ENCODE measurements around the gene BUB1B.

Gene BUB1B

GRCh38 chr15:40248006-40248783, 87.3 kb downstream of the BUB1B start:
- Histone ChIP-seq H3K4me2 (no peak overlapping the region), H2AFZ (ENCODE audit: low read depth) (no peak overlapping the region), H4K20me1 (ENCODE audit: insufficient read depth) (no peaks in the 10 kb centered on the region), H3K4me3 (IDR thresholded peaks at IDR 0.05; ENCODE audit: insufficient read depth, low read depth, low read length) (no peak overlapping the region), H3K36me3 (ENCODE audit: insufficient read depth) (no peaks in the 10 kb centered on the region), H3K79me2 (ENCODE audit: insufficient read depth, low read depth) (no peaks in the 10 kb centered on the region), H3K27ac (no peak overlapping the region), H3K9ac (no peak overlapping the region), H3K4me1 (ENCODE audit: low read depth, poor library complexity, severe bottlenecking) (no peaks in the 10 kb centered on the region), H3K27me3 (ENCODE audit: insufficient read depth, low read depth) (no peaks in the 10 kb centered on the region; the same call in none of the 2 replicates)
- no peak for TF ChIP-seq CTCF (conservative IDR thresholded peaks at IDR 0.05; ENCODE audit: low read depth, low read length)

GRCh38 chr15:40249477-40250303, 88.8 kb downstream of the BUB1B start:
- Histone ChIP-seq H3K9ac (no peak overlapping the region), H3K27me3 (ENCODE audit: insufficient read depth, low read depth) (no peaks in the 10 kb centered on the region; the same call in none of the 2 replicates), H3K27ac (no peak overlapping the region), H3K36me3 (ENCODE audit: insufficient read depth) (no peaks in the 10 kb centered on the region), H3K79me2 (ENCODE audit: insufficient read depth, low read depth) (no peaks in the 10 kb centered on the region), H4K20me1 (ENCODE audit: insufficient read depth) (no peaks in the 10 kb centered on the region), H3K4me1 (ENCODE audit: low read depth, poor library complexity, severe bottlenecking) (no peaks in the 10 kb centered on the region), H2AFZ (ENCODE audit: low read depth) (no peak overlapping the region), H3K4me3 (IDR thresholded peaks at IDR 0.05; ENCODE audit: insufficient read depth, low read depth, low read length) (no peak overlapping the region), H3K4me2 (no peak overlapping the region)
- no peak for TF ChIP-seq CTCF (conservative IDR thresholded peaks at IDR 0.05; ENCODE audit: low read depth, low read length)

- no peak overlapping the region for H3K9ac ChIP-seq
- no peak for TF ChIP-seq CTCF (conservative IDR thresholded peaks at IDR 0.05; ENCODE audit: low read depth, low read length)
- H3K79me2 ChIP-seq (ENCODE audit: insufficient read depth, low read depth), result no peaks in the 10 kb centered on the region
- H2AFZ ChIP-seq (ENCODE audit: low read depth), result no peak overlapping the region
- no peaks in the 10 kb centered on the region for H4K20me1 ChIP-seq (ENCODE audit: insufficient read depth)
- H3K36me3 ChIP-seq (ENCODE audit: insufficient read depth), result no peaks in the 10 kb centered on the region
- H3K27me3 ChIP-seq (ENCODE audit: insufficient read depth, low read depth), result no peaks in the 10 kb centered on the region; the same call in none of the 2 replicates
- no peak overlapping the region for H3K4me2 ChIP-seq
- no peaks in the 10 kb centered on the region for H3K4me1 ChIP-seq (ENCODE audit: low read depth, poor library complexity, severe bottlenecking)
- H3K27ac ChIP-seq, result no peak overlapping the region
- no peak overlapping the region for H3K4me3 ChIP-seq (IDR thresholded peaks at IDR 0.05; ENCODE audit: insufficient read depth, low read depth, low read length)
Observed at GRCh38 chr15:40250304-40250656, 89.4 kb downstream of the BUB1B start.

GRCh38 chr15:40250771-40251483, 90.1 kb downstream of the BUB1B start:
- Histone ChIP-seq H3K79me2 (ENCODE audit: insufficient read depth, low read depth) (no peaks in the 10 kb centered on the region), H3K27ac (no peak overlapping the region), H3K36me3 (ENCODE audit: insufficient read depth) (no peaks in the 10 kb centered on the region), H3K27me3 (ENCODE audit: insufficient read depth, low read depth) (no peaks in the 10 kb centered on the region; the same call in none of the 2 replicates), H3K4me2 (no peak overlapping the region), H4K20me1 (ENCODE audit: insufficient read depth) (no peaks in the 10 kb centered on the region), H3K4me3 (IDR thresholded peaks at IDR 0.05; ENCODE audit: insufficient read depth, low read depth, low read length) (no peak overlapping the region), H3K9ac (no peak overlapping the region), H3K4me1 (ENCODE audit: low read depth, poor library complexity, severe bottlenecking) (no peaks in the 10 kb centered on the region), H2AFZ (ENCODE audit: low read depth) (no peak overlapping the region)
- TF ChIP-seq CTCF (conservative IDR thresholded peaks at IDR 0.05; ENCODE audit: low read depth, low read length), result no peak

Measured in KMS-11 (cell line).